Measurements from ENCODE around the gene EVA1C.

DNA sequence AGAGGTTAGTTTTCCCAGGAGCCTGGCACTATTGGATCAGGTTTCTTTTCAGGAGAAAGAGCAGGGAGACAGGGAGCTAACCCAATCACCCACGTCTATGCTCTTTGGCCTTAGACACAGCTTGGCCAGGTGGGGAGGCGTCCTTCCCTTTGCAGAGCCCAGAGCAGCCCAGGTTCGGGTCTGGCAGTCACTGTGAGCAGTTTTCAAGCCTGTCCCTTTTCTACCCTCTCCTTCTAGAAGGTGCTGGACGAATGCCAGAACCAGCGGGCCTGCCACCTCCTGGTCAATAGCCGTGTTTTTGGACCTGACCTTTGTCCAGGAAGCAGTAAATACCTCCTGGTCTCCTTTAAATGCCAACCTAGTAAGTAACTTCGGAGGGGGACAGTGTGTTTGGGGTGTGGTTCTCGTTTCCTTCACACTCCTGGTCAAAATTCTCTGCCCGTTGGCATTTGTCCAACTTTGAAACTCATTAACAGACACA, 44.9 kb downstream of the EVA1C start:
- TF ChIP-seq, protein P1, sequence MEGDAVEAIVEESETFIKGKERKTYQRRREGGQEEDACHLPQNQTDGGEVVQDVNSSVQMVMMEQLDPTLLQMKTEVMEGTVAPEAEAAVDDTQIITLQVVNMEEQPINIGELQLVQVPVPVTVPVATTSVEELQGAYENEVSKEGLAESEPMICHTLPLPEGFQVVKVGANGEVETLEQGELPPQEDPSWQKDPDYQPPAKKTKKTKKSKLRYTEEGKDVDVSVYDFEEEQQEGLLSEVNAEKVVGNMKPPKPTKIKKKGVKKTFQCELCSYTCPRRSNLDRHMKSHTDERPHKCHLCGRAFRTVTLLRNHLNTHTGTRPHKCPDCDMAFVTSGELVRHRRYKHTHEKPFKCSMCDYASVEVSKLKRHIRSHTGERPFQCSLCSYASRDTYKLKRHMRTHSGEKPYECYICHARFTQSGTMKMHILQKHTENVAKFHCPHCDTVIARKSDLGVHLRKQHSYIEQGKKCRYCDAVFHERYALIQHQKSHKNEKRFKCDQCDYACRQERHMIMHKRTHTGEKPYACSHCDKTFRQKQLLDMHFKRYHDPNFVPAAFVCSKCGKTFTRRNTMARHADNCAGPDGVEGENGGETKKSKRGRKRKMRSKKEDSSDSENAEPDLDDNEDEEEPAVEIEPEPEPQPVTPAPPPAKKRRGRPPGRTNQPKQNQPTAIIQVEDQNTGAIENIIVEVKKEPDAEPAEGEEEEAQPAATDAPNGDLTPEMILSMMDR (IDR thresholded peaks at IDR 0.05), result no peak
- TF ChIP-seq POLR2A (IDR thresholded peaks at IDR 0.05), result no peak

All from lower leg skin (tissue), 3 donors.